Endothelial cell of umbilical vein (primary cell): ENCODE results near the gene CDK2.
A peak's percentile ranks its signal among the peaks of the same experiment; 100 is the strongest.

Experiments used
- CTCF ChIP-seq, 2 donors: IDR thresholded peaks; 1 replicate in 1 of 2; 2 replicates in 1 of 2; pipeline ENCODE4 v1.5.1; 2011; ENCODE audit warnings: low read length in 2 of 2, mild to moderate bottlenecking in 2 of 2, moderate library complexity in 2 of 2, control low read depth in 1 of 2, inconsistent platforms in 1 of 2, low read depth in 1 of 2; ENCODE audit not compliant: insufficient read depth in 1 of 2; ENCODE audit errors: extremely low read depth in 1 of 2
- EZH2 ChIP-seq: IDR thresholded peaks from 2 replicates; pipeline ENCODE4 v1.6.1; 2012; ENCODE audit warnings: borderline replicate concordance, low read depth, mild to moderate bottlenecking, moderate library complexity, low read length, inconsistent platforms; ENCODE audit not compliant: severe bottlenecking
- FOS ChIP-seq: IDR thresholded peaks from 2 replicates; pipeline ENCODE4 v1.6.1; 2011; ENCODE audit warnings: mild to moderate bottlenecking, low read length, moderate library complexity, borderline replicate concordance; ENCODE audit not compliant: insufficient read depth
- GATA2 ChIP-seq: IDR thresholded peaks from 2 replicates; pipeline ENCODE4 v1.7.0; 2011; ENCODE audit warnings: low read depth, mild to moderate bottlenecking, moderate library complexity, mixed read lengths, low read length; ENCODE audit not compliant: insufficient read length, insufficient read depth
- JUN ChIP-seq: IDR thresholded peaks from 2 replicates; pipeline ENCODE4 v1.6.1; 2011; ENCODE audit warnings: borderline replicate concordance, low read depth; ENCODE audit not compliant: insufficient read length, insufficient read depth
- MAX ChIP-seq: IDR thresholded peaks from 2 replicates; pipeline ENCODE4 v1.6.1; 2011; ENCODE audit not compliant: insufficient read depth, insufficient read length
- MYC ChIP-seq: IDR thresholded peaks from one replicate; pipeline ENCODE4 v1.6.1; 2011; ENCODE audit warnings: mild to moderate bottlenecking, low read depth, low read length
- POLR2A ChIP-seq: IDR thresholded peaks from 2 replicates; pipeline ENCODE4 v1.6.1; 2012; ENCODE audit warnings: low read depth, mild to moderate bottlenecking, control low read depth, low read length
- POLR2AphosphoS5 ChIP-seq: IDR thresholded peaks from 2 replicates; pipeline ENCODE4 v1.6.1; 2012; ENCODE audit warnings: low read depth, mild to moderate bottlenecking, control low read depth, low read length, moderate library complexity; ENCODE audit not compliant: insufficient read depth

DNA sequence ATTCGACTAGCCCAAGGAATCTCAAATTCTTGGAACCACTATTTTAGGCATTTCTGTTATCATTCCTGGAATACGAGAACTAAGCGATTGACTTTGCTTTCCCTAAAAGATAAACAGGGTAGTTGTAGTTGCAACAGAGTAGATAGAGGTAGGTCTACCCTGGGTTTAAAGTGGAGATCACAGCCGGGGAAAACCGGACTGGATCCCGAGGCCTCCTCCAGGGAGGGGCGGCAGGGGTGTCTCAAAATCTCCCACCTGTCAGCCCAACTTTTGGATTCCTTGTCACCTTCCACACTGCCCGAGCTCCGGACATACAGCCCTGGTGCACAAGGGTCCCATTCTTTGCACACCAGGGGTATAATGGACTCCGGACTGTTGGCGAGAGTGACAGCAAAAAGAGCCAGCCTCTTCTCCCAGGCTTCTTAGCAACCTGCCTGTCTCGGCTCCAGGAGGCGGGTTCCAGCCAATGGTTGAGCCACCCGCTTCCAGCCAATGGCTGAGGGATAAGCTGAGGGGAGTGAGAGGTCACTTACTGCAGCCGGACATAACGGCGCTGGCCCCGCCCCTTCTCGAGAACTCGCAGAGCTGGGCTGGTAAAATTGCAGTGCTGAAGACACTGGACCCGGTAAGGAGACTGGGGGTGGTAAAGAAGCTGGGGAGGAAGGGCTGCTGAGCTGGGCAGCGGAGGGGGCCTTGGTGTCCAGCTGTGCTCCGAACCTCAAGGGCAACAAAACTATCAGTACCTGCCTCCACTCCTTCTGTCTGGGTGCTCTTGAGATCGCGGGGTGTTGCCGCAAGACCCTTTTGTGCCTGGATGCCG lies 30.3 kb downstream of the CDK2 start, which contains the start of gene SUOX:
- TF ChIP-seq CTCF (IDR thresholded peaks at IDR 0.05; ENCODE audit: extremely low read depth in 1 of 2, insufficient read depth in 1 of 2, low read depth in 1 of 2, low read length in 2 of 2) (no peak), POLR2AphosphoS5 (peak; percentile 41), POLR2A (peak; percentile 85), JUN (no peak), GATA2 (no peak), MAX (no peak), EZH2 (no peak), MYC (no peak), FOS (no peak)
